Sigmoid colon (tissue), 4 donors: ENCODE data around the gene RNF181.

Source experiments
- CTCF ChIP-seq, 4 experiments: fragments of 450-650 bp in 3 of 4; fragments of 200-600 bp in 1 of 4; IDR thresholded peaks; one replicate each; pipeline ENCODE4 v1.5.1; 2016 to 2019; ENCODE audit warnings: antibody characterized with exemption in 4 of 4, mild to moderate bottlenecking in 3 of 4, moderate library complexity in 2 of 4
- EP300 ChIP-seq, 4 donors: sonication (generic); formaldehyde crosslinking; IDR thresholded peaks; one replicate each; pipeline ENCODE4 v1.6.1; 2017; ENCODE audit warnings: antibody characterized with exemption in 4 of 4
- POLR2A ChIP-seq, 2 donors: fragments of 450-650 bp; IDR thresholded peaks; one replicate each; pipeline ENCODE4 v1.6.1; 2016; ENCODE audit warnings: antibody characterized with exemption in 2 of 2, mild to moderate bottlenecking in 2 of 2, moderate library complexity in 2 of 2
- POLR2AphosphoS5 ChIP-seq, 4 donors: sonication (generic); formaldehyde crosslinking; IDR thresholded peaks; one replicate each; pipeline ENCODE4 v1.6.1; 2017; ENCODE audit warnings: antibody characterized with exemption in 4 of 4

GRCh38 chr2:85566265-85566664 is 29.3 kb upstream of the RNF181 start:
- no peak for TF ChIP-seq CTCF (IDR thresholded peaks at IDR 0.05)
- no peak for TF ChIP-seq POLR2A (IDR thresholded peaks at IDR 0.05)
- TF ChIP-seq POLR2AphosphoS5 (IDR thresholded peaks at IDR 0.05) = no peak
- TF ChIP-seq EP300 (IDR thresholded peaks at IDR 0.05) = no peak
